IMR-90 (cell line): ENCODE measurements around the gene ATP5F1C. TPM values are rescaled to one million over a fixed set of nuclear protein-coding genes. Genes with fewer than 3 reads are reported as not detected.

Experiments used
- ATAC-seq: fragments of 200-7000 bp; cut with Tn5 transposase; 2 replicates; pipeline ENCODE4 v1.9.1; 2020; ENCODE audit warnings: low read depth, mild to moderate bottlenecking, moderate library complexity
- BruUV-seq: library from RNA; stranded (reverse); fragments of 400-500 nt; replicated peaks from 2 replicates; lab custom pipeline; 2021; lab: Mats Ljungman, UMichigan
- CTCF ChIA-PET: fragments of 300-600 bp; formaldehyde crosslinking; extraction: SDS; loops from one replicate; lab custom pipeline; 2021; ENCODE audit warnings: antibody characterized with exemption; lab: Yijun Ruan, JAX
- POLR2A ChIA-PET: fragments of 300-600 bp; sonication (Branson Sonifier 250); formaldehyde crosslinking; loops from one replicate; lab custom pipeline; 2022; ENCODE audit warnings: antibody characterized with exemption; ENCODE audit not compliant: unreplicated experiment; lab: Charles Lee
- DNase-seq: peaks from one replicate; pipeline ENCODE4 v3.0.0; 2013
- H2AFZ ChIP-seq: replicated peaks from 2 replicates; pipeline ENCODE3; 2013; ENCODE audit warnings: low read length, mild to moderate bottlenecking; ENCODE audit not compliant: poor library complexity
- H2AK5ac ChIP-seq: 2 replicates; pipeline ENCODE4 v1.6.1; 2013; ENCODE audit warnings: low read depth, low read length, inconsistent platforms
- H2AK9ac ChIP-seq: replicated peaks from 2 replicates; pipeline ENCODE3; 2013; ENCODE audit warnings: mild to moderate bottlenecking, low read depth, low read length, moderate library complexity; ENCODE audit not compliant: poor library complexity
- H2BK120ac ChIP-seq: 2 replicates; pipeline ENCODE4 v1.6.1; 2013; ENCODE audit warnings: low read depth, low read length, inconsistent platforms
- H2BK15ac ChIP-seq: 3 replicates; pipeline ENCODE4 v1.6.1; 2013; ENCODE audit warnings: low read depth, low read length, inconsistent platforms
- H2BK20ac ChIP-seq: 2 replicates; pipeline ENCODE4 v1.6.1; 2013; ENCODE audit warnings: low read depth, mild to moderate bottlenecking, inconsistent platforms, low read length, moderate library complexity
- H2BK5ac ChIP-seq: 2 replicates; pipeline ENCODE4 v1.6.1; 2013; ENCODE audit warnings: mild to moderate bottlenecking, low read depth, low read length, inconsistent platforms; ENCODE audit not compliant: poor library complexity, severe bottlenecking
- H3K14ac ChIP-seq: replicated peaks from 2 replicates; pipeline ENCODE4 v1.6.1; 2013; ENCODE audit warnings: low read depth, low read length, inconsistent platforms
- H3K18ac ChIP-seq: 2 replicates; pipeline ENCODE4 v1.6.1; 2013; ENCODE audit warnings: low read depth, low read length, control low read depth
- H3K23ac ChIP-seq: 2 replicates; pipeline ENCODE4 v1.6.1; 2013; ENCODE audit warnings: low read depth, low read length, inconsistent platforms
- H3K27ac ChIP-seq: 2 replicates; pipeline ENCODE4 v1.5.1; 2013; ENCODE audit warnings: mild to moderate bottlenecking, control low read depth, low read length; ENCODE audit not compliant: insufficient read depth
- H3K27me3 ChIP-seq: 2 replicates; pipeline ENCODE4 v1.6.1; 2013; ENCODE audit warnings: low read length; ENCODE audit not compliant: control insufficient read depth, insufficient read depth
- H3K36me3 ChIP-seq: 2 replicates; pipeline ENCODE4 v1.6.1; 2013; ENCODE audit warnings: low read length, mixed read lengths; ENCODE audit not compliant: control insufficient read depth, insufficient read depth
- H3K4ac ChIP-seq: 2 replicates; pipeline ENCODE4 v1.6.1; 2013; ENCODE audit warnings: low read depth, low read length, inconsistent platforms
- H3K4me1 ChIP-seq: 2 replicates; pipeline ENCODE4 v1.6.1; 2013; ENCODE audit warnings: low read length, mixed read lengths; ENCODE audit not compliant: control insufficient read depth, insufficient read depth
- H3K4me2 ChIP-seq: 2 replicates; pipeline ENCODE4 v1.6.1; 2013; ENCODE audit warnings: low read depth, mild to moderate bottlenecking, control low read depth, low read length, moderate library complexity
- H3K4me3 ChIP-seq: 2 replicates; pipeline ENCODE4 v1.5.1; 2013; ENCODE audit warnings: low read depth, mild to moderate bottlenecking, control low read depth, low read length, moderate library complexity; ENCODE audit not compliant: insufficient read depth
- H3K56ac ChIP-seq: 2 replicates; pipeline ENCODE4 v1.6.1; 2013; ENCODE audit warnings: low read length, inconsistent platforms; ENCODE audit not compliant: insufficient read depth; ENCODE audit errors: extremely low read depth
- H3K79me1 ChIP-seq, 2 experiments: 2 replicates each; pipeline ENCODE4 v1.6.1; 2013; ENCODE audit warnings: low read length in 2 of 2, inconsistent platforms in 1 of 2, low read depth in 1 of 2
- H3K9ac ChIP-seq: 2 replicates; pipeline ENCODE4 v1.6.1; 2013; ENCODE audit warnings: low read depth, low read length, control low read depth
- H3K9me1 ChIP-seq: 2 replicates; pipeline ENCODE4 v1.6.1; 2013; ENCODE audit warnings: low read length, inconsistent platforms; ENCODE audit not compliant: insufficient read depth
- H3K9me3 ChIP-seq: 2 replicates; pipeline ENCODE4 v1.6.1; 2013; ENCODE audit warnings: low read length; ENCODE audit not compliant: control insufficient read depth, insufficient read depth
- H4K20me1 ChIP-seq: 2 replicates; pipeline ENCODE4 v1.6.1; 2013; ENCODE audit warnings: low read length, inconsistent platforms; ENCODE audit not compliant: insufficient read depth
- H4K5ac ChIP-seq: 2 replicates; pipeline ENCODE4 v1.6.1; 2013; ENCODE audit warnings: mild to moderate bottlenecking, low read depth, low read length, control low read depth
- H4K8ac ChIP-seq, 2 experiments: 2 replicates each; pipeline ENCODE4 v1.6.1; 2013; ENCODE audit warnings: low read depth in 2 of 2, low read length in 2 of 2, control low read depth in 1 of 2, inconsistent platforms in 1 of 2
- H4K91ac ChIP-seq: 2 replicates; pipeline ENCODE4 v1.6.1; 2013; ENCODE audit warnings: low read depth, low read length, inconsistent platforms; ENCODE audit not compliant: insufficient read depth
- FOS ChIP-seq: fragments of 150-350 bp; IDR thresholded peaks from 2 replicates; pipeline ENCODE4 v1.6.1; 2016; ENCODE audit warnings: low read depth, low read length
- MXI1 ChIP-seq: IDR thresholded peaks from 2 replicates; pipeline ENCODE4 v1.6.1; 2012; ENCODE audit warnings: low read depth, mild to moderate bottlenecking, low read length, moderate library complexity, borderline replicate concordance
- RAD21 ChIP-seq: IDR thresholded peaks from 2 replicates; pipeline ENCODE4 v1.6.1; 2012; ENCODE audit warnings: low read length, improper control_type of control experiment
- RCOR1 ChIP-seq: IDR thresholded peaks from 2 replicates; pipeline ENCODE4 v1.6.1; 2012; ENCODE audit warnings: mild to moderate bottlenecking, low read length, improper control_type of control experiment; ENCODE audit not compliant: insufficient replicate concordance
- WGBS, 2 experiments: methylation state at CpG; one replicate each; pipeline versions ENCODE4 v1.1.5 to v1.1.7; 2013; ENCODE audit warnings: missing lambda C conversion rate in 2 of 2; ENCODE audit not compliant: insufficient read length in 1 of 2; ENCODE audit errors: extremely low coverage in 2 of 2; 5-methylcytosine and 5-hydroxymethylcytosine counted together
- dilution Hi-C: fragments of 300-500 bp; cut with HindIII; formaldehyde crosslinking; loops from one replicate; pipeline ENCODE4 v1.14.3; 2018; ENCODE audit warnings: low sequenced_read_pairs; ENCODE audit not compliant: unreplicated experiment
- in situ Hi-C: fragments of 300-500 bp; cut with MboI; formaldehyde crosslinking; loops from 3 replicates; pipeline ENCODE4 v1.14.3; 2019; ENCODE audit warnings: low sequenced_read_pairs, inconsistent platforms, mixed read lengths
- intact Hi-C: fragments of 100-400 bp; cut with micrococcal nuclease; formaldehyde crosslinking; loops from 2 replicates; pipeline ENCODE4 v1.10.0; 2022
- polyA plus RNA-seq, 3 experiments: library from polyadenylated mRNA; depleted of rRNA; stranded (reverse); fragments of >200 nt; gene quantifications; 2 replicates each; pipeline ENCODE4 v1.2.3, GENCODE V29; 2012; ENCODE audit warnings: low replicate concordance in 1 of 3
- total RNA-seq: library from RNA; depleted of rRNA; stranded (reverse); fragments of >200 nt; gene quantifications from 2 replicates; pipeline ENCODE4 v1.2.3, GENCODE V29; 2012
- TF ChIP-seq, protein P1 (sequence below): fragments of 150-350 bp; IDR thresholded peaks from 2 replicates; pipeline ENCODE4 v1.6.1; 2017; ENCODE audit warnings: mild to moderate bottlenecking, antibody characterized with exemption, low read length, low read depth

The ATP5F1C gene
- total and polyA plus RNA-seq, 2 of the 4 experiments (the other 2 are of a cell fraction): 357 to 367 TPM

DNA sequence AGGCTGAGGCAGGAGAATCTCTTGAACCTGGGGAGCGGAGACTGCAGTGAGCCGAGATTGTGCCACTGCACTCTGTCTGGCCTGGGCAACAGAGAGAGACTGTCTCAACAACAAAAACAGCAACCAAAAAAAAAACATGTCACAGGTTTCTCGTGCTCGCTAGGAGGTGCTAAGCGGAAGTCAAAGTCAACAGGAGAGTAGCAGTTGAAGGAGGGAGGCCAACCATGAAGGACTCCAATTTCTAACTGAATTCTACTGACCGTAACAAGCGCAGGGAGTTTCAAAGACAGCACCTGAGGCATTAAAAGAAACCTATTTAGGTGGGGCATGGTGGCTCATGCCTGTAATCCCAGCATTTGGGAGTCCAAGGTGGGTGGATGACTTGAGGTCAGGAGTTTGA, 19.6 kb upstream of the ATP5F1C start:
- no peak overlapping the region for H3K27ac ChIP-seq
- BruUV-seq: no TSS peak
- TF ChIP-seq, protein P1, sequence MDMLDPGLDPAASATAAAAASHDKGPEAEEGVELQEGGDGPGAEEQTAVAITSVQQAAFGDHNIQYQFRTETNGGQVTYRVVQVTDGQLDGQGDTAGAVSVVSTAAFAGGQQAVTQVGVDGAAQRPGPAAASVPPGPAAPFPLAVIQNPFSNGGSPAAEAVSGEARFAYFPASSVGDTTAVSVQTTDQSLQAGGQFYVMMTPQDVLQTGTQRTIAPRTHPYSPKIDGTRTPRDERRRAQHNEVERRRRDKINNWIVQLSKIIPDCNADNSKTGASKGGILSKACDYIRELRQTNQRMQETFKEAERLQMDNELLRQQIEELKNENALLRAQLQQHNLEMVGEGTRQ: no peak
- TF ChIP-seq MXI1 (no peak), FOS (no peak), RCOR1 (no peak), RAD21 (no peak)
- H3K9ac ChIP-seq: no peak overlapping the region
- H3K14ac ChIP-seq: no peak overlapping the region
- no peak overlapping the region for H4K5ac ChIP-seq
- no peak overlapping the region for H3K18ac ChIP-seq
- dilution Hi-C loops (no loop called here), intact Hi-C loops (no loop called here), in situ Hi-C loops (no loop called here)
- no peaks in the 10 kb centered on the region for H3K9me3 ChIP-seq
- H2BK20ac ChIP-seq: no peak overlapping the region
- H2AFZ ChIP-seq: no peak overlapping the region
- no peak overlapping the region for H3K23ac ChIP-seq
- CTCF ChIA-PET: no interaction called here
- no peak overlapping the region for H2BK120ac ChIP-seq
- no peaks in the 10 kb centered on the region for H3K27me3 ChIP-seq
- whole genome bisulfite sequencing, 2 experiments: no CpG with 5 or more reads among the region's 7 CpGs
- H2AK5ac ChIP-seq: no peak overlapping the region
- no peak overlapping the region for H3K4me2 ChIP-seq
- H3K4me3 ChIP-seq: no peak overlapping the region
- 0 out of 2 replicates have a peak, but pooled peaks cover 1% of the 10 kb centered on the region for H3K4me1 ChIP-seq
- no peak overlapping the region for H4K8ac ChIP-seq
- POLR2A ChIA-PET: interaction anchor here (0.6 kb wide), 2 partner anchors 8 to 223 kb away, joined by 3 to 5 read pairs; no protein-coding TSS in a partner anchor
- H2AK9ac ChIP-seq: no peak overlapping the region
- ATAC-seq (no peak), DNase-seq (no peak)
- H3K4ac ChIP-seq: no peak overlapping the region
- no peak overlapping the region for H2BK15ac ChIP-seq
- H4K20me1 ChIP-seq: peaks cover 7% of the 10 kb centered on the region; the same call in 1 of the 2 replicates
- peaks cover 25% of the 10 kb centered on the region for H3K36me3 ChIP-seq
- H4K91ac ChIP-seq: no peak overlapping the region
- peaks cover 6 to 12% of the 10 kb centered on the region in 2 experiments; a peak in 3 of 4 replicates for H3K79me1 ChIP-seq
- H2BK5ac ChIP-seq: no peak overlapping the region
- H3K9me1 ChIP-seq: no peaks in the 10 kb centered on the region; the same call in 1 of the 2 replicates
- no peak overlapping the region for H3K56ac ChIP-seq
